ENCODE data around the gene UGT1A10.
"Not testable (repeated sequence)": the region's sequence is repeated elsewhere in the genome, so short reads cannot be mapped to it uniquely, and the experiment has no call there.

The UGT1A10 gene

DNA sequence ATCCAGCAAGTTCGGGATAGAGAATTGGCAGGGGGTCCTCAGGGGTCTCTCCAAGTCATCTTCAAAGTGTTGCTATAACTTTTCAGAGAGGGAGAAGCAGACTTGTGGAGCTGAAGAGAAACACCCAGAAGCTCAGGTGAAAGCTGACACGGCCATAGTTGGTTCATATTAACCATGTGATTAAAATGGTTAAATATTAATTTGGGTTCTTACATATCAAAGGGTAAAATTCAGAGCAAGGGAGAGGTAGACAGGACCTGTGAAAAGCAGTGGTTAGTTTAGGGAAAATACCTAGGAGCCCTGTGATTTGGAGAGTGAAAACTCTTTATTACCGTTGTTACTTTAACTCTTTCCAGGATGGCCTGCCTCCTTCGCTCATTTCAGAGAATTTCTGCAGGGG is 56.4 kb downstream of the UGT1A10 start, which contains the start of gene UGT1A6:
TSS of gene UGT1A6 (plus strand) at position 243 of the 400 bp plus-strand sequence. CDS start at position 358, 115 bp downstream.
- no peak for DNase-seq (ENCODE audit: low read depth)

DNA sequence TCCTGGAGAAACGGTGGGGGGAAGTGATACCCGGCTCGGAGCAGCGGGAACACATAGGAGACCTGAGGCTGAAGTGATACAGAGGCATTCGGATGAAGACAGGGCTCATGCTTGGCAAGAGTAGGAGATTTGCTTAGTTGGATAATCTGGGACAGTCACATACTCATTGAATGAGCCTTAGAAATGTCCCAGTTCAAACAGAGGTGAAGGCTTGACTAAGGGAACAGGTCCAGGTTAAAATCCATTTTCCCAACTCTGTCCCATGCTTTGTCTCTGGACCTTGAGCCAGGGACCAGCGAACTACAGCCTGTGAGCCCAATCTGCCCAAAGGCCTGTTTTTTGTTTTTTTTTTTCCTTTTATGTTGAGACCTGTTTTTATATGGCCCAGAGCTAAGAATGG is 57.7 kb downstream of the UGT1A10 start:
- no peak for DNase-seq (ENCODE audit: low read depth)

DNA sequence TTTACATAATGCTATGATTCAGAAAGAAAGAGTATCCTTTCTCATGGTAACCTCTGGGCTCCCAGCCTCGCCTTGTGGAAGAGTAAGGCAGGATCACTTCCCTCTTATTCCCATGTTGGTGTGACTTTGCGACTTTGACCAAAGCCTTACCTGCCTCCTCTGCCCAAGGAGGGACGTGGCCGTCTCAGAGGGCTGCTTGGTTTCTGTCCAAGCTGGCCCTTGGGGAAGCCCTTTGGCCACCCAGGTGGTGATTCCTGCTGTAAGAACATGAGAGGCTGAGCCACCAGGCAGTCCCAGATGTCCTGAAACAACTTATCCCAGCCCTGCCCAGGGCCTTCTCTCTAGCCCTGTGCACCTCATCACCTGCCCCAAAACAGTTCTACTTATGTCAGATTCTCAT is 62.5 kb downstream of the UGT1A10 start:
- DNase-seq (ENCODE audit: low read depth) = no peak

DNA sequence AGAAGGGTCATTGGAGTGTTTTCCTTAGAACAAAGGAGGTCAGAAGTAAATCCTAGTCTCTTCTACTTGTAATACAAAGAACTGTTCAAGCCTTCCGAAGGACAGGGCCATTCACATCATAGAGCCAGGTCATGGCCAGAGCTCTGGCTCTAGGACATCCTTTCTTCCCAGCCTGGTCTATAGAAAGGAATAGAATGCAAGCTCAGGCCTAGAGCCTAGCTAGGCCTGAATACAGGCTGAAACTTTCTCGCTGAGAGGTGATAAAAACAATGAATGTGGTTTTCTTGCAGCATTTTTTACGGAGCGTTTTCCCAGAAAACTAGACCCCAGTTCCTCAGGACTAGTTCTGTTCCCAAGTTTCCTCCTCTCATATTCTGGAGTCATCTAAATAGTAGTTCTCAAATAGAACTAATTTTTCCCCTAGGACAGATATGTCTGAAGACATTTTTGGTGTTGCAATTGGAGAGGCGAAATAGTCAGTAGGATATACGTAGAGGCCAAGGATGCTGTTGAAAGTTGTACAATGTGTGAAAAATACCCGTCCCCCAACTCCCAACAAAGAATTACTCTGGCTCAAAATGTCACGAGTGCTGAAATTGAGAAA is 63.3 kb downstream of the UGT1A10 start:
- no peak for DNase-seq (ENCODE audit: low read depth)

DNA sequence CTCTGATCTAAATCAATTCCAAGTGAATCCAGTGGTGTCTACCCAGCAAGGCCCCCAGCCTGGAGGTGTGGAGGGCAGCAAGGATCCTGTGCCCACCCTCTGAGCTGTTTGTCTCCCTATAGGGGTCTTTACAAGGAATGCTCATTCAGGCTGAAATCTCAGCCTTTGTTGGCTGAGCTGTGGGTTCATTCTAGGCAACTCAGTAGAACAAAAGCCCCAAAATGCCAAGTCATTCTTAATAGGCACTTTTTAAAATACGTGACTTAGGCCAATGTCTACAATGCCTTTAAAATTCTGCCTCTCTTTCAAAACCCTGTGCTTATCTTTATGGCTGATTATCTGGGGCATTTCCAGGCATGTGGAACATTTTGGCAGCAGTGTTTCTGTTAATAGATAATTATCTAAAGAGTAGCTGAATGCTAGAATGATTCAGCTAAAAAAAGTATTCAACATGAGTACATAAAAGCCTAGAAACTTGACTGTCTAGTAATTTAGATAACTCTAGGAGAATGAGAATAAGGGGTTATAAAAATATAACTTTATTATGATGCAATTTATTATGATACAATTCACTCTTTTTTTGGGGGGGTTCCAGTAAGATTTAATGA is 63.9 kb downstream of the UGT1A10 start:
- no peak for DNase-seq (ENCODE audit: low read depth)

DNA sequence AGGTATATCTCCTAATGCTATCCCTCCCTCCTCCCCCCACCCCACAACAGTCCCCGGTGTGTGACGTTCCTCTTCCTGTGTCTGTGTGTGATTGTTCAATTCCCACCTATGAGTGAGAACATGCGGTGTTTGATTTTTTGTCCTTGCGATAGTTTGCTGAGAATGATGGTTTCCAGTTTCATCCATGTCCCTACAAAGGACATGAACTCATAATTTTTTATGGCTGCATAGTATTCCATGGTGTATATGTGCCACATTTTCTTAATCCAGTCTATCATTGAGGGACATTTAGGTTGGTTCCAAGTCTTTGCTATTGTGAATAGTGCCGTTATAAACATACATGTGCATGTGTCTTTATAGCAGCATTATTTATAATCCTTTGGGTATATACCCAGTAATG is 64.6 kb downstream of the UGT1A10 start:
- DNase-seq (ENCODE audit: low read depth) = not testable (repeated sequence)

DNA sequence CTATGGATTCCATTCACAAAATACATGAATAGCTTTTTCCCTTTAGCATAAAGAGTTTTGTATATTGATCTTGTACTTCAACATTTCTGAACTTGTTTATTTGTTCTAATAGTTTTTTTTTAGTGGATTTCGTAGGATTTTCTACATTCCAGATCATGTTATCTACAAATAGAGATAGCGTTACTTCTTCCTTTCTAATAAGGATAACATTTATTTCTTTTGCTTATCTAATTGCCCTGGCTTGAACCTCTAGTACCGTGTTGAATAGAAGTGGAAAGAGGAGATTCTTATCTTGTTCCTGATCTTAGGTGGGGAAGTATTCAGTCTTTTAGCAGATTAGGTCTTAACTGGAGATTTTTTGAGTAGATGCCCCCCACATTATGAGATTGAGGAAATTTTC is 66.0 kb downstream of the UGT1A10 start:
- no peak for DNase-seq (ENCODE audit: low read depth)

DNA sequence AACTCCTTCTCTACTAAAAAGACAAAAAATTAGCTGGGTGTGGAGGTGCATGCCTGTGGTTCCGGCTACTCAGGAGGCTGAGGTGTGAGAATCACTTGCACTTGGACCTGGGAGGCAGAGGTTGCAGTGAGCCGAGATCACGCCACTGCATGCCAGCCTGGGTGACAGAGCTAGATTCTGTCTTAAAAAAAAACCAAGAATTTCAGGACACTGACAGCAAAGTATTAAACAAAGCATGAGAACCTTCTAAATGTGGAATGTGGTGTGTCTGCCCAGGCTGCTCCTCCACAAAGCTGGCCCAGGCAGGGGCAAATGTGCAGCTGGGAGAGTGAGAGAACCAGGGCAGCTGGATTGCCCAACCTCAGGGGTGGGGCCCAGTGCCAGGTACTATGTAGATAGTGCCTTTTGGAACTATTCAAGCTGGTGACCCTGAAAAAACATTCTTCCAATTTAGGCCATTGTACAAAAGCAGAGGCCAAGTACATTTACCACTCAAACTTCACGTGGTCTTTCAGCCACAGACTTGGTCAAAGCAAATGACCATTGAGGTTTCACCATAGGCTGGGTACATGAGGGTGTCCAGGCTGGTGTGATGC is 69.8 kb downstream of the UGT1A10 start:
- DNase-seq (ENCODE audit: low read depth) = no peak

DNA sequence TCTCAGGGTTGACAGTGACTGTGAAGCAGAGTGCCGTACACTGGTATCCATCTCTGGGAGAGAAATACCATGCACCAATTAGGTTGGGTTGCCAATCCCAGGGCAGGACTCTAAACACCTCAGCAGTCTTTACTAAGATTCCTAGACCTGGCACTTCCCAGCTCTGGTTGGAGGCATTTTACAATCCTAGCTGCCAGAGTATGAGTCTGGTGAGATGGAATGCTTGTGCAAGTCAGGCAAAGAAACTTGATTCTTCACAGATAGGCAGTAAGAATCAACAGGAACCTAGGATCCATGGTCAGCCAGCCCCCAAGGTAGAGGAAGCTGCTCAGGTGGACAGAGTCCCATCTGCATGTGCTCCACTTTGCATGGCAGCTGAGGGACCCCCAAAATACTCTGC is 70.5 kb downstream of the UGT1A10 start:
- no peak for DNase-seq (ENCODE audit: low read depth)

DNA sequence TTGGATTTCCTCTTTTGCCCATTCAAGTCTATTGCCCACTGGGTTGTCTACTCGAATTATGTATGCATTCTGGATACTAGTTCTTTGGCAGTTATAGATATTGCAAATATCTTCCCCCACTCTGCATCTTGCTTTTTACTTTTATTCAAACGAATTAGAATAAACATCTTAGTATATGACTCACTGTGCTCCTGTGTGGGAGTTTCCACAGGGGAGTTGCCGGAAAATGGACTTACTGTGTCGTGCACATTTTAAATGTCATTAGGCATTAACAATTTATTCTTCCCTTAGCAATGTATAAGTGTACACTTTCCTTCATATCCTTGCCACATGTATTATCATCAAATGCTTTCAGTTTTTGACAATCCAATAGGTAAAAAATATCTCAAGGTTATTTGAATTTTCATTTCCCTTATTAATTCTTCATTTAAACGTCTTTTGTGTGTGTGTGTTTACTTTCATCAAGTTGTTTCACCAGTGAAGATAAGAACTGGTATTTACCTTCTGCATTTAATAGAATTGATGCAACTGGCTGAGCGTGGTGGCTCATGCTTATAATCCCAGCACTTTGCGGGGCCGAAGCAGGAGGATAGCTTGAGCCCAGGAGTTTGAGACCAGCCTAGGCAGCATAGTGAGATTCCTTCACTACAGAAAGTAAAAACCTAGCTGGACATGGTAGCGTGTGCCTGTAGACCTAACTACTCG is 71.8 kb downstream of the UGT1A10 start:
- DNase-seq (ENCODE audit: low read depth) = no peak

DNA sequence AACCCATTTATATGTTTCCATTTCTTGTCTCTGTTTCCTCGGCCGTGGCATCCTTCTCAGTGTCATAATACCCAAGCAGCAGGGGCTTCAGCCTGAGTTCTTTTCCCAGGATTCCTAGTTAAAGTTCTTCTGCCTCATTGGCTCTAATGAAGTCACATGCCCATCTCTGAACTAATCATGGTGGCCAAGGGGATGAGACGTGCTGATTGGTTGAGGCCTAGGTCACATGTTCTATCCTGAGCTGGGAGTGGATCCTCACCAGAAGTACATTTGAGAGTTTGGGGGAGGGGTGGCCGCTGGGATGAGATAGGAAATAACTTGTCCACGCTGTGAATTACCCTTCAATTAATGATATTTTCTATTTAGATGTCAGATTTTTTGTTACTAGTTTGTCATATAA is 72.7 kb downstream of the UGT1A10 start:
- no peak for DNase-seq (ENCODE audit: low read depth)

DNA sequence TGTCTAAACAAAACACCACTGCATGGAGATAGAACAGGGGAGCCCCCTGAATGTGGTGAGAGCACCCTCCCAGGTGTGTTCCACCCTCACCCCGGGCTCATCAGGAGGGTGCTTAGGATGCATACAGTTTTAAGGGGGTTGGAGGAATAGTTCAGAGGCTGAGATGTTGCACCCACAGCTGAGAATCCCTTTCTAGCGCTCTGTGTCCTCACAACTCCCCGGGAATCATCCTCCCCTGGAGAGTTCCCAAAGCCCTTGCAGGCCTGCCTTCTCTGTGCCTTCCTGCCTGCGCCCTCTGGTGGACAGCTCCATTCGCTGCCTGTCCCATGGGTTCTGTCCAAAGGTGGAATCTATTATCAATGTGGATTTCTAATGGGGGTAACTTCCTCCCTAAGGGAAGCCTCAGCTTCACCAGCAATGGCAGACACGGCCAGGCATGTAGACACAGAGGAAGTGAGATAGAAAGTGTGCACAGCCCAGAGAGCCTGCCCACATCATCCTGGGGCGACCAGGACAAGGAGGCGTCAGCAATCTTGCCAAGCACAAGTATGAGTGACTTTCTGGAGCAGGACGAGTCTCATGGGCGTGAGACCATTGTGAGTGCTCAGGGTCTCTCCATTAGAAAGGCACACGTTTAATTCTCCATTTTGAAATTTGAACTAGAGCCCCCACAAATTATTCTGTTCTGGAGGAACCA is 75.2 kb downstream of the UGT1A10 start:
- peak; percentile 40 for DNase-seq (ENCODE audit: low read depth)

DNA sequence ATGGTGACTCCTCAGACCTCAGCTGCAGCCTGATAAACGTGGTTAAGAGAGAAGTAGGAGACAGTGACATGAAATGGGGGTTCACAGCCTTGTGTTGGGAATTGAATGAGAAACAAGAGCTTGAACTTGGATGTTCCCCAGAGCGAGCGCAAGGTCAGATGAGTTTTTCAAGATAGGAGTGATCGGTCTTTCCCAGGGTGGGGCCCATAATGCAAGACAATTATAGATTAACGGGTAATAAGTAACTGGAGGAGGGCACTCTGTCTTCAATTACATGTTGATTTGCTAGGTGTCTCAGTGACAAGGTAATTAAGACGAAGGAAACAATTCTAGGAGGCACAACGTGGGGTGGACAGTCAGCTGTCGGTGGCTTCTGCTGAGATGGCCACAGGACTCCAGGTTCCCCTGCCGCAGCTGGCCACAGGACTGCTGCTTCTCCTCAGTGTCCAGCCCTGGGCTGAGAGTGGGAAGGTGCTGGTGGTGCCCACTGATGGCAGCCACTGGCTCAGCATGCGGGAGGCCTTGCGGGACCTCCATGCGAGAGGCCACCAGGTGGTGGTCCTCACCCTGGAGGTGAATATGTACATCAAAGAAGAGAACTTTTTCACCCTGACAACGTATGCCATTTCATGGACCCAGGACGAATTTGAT is 76.5 kb downstream of the UGT1A10 start, which contains the start of gene UGT1A5:
TSS of gene UGT1A5 (plus strand) at position 297 of the 651 bp plus-strand sequence. CDS start at position 382, 85 bp downstream.
- DNase-seq (ENCODE audit: low read depth) = no peak

DNA sequence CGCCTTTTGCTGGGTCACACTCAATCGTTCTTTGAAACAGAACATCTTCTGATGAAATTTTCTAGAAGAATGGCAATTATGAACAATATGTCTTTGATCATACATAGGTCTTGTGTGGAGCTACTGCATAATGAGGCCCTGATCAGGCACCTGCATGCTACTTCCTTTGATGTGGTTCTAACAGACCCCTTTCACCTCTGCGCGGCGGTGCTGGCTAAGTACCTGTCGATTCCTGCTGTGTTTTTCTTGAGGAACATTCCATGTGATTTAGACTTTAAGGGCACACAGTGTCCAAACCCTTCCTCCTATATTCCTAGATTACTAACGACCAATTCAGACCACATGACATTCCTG is 77.0 kb downstream of the UGT1A10 start:
- DNase-seq (ENCODE audit: low read depth) = no peak

DNA sequence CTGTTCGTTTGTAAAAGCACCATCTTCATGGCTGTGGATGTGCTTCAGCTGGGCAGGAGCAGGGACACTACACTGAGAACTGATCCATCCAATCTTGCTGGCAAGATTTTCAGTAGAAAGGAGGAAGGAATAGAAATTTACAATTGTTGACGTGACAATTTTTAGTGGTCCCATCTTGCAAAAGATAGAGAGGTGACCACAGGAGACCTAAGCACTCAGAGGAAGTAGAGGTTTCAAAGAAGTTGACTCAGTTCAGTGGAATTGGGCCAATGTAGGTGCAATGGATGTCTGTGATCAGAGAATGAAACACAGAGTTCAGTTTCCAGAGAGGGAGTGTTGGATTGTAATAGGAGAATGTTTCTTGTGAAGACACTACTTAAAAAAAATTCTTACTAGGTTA is 77.9 kb downstream of the UGT1A10 start:
- DNase-seq (ENCODE audit: low read depth) = no peak

DNA sequence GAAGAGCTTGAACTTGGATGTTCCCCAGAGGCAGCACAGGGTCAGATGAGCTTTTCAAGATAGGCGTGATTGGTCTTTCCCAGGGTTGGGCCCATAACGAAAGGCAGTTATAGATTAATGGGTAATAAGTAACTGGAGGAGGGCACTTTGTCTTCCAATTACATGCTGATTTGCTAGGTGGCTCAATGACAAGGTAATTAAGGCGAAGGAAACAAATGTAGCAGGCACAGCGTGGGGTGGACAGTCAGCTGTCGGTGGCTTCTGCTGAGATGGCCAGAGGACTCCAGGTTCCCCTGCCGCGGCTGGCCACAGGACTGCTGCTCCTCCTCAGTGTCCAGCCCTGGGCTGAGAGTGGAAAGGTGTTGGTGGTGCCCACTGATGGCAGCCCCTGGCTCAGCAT is 82.3 kb downstream of the UGT1A10 start, which contains the start of gene UGT1A4:
TSS of gene UGT1A4 (plus strand) at position 185 of the 400 bp plus-strand sequence. CDS start at position 270, 85 bp downstream.
- no peak for DNase-seq (ENCODE audit: low read depth)

DNA sequence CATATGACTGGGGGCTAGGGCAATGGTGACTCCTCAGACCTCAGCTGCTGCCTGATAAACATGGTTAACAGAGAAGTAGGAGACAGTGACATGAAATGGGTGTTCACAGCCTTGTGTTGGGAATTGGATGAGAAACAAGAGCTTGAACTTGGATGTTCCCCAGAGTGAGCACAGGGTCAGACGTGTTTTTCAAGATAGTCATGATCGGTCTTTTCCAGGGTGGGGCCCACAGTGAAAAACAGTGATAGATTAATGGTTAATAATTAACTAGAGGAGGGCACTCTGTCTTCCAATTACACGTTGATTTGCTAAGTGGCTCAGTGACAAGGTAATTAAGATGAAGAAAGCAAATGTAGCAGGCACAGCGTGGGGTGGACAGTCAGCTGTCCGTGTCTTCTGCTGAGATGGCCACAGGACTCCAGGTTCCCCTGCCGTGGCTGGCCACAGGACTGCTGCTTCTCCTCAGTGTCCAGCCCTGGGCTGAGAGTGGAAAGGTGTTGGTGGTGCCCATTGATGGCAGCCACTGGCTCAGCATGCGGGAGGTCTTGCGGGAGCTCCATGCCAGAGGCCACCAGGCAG is 92.6 kb downstream of the UGT1A10 start, which contains the start of gene UGT1A3:
TSS of gene UGT1A3 (plus strand) at position 320 of the 579 bp plus-strand sequence. CDS start at position 405, 85 bp downstream.
- no peak for DNase-seq (ENCODE audit: low read depth)

DNA sequence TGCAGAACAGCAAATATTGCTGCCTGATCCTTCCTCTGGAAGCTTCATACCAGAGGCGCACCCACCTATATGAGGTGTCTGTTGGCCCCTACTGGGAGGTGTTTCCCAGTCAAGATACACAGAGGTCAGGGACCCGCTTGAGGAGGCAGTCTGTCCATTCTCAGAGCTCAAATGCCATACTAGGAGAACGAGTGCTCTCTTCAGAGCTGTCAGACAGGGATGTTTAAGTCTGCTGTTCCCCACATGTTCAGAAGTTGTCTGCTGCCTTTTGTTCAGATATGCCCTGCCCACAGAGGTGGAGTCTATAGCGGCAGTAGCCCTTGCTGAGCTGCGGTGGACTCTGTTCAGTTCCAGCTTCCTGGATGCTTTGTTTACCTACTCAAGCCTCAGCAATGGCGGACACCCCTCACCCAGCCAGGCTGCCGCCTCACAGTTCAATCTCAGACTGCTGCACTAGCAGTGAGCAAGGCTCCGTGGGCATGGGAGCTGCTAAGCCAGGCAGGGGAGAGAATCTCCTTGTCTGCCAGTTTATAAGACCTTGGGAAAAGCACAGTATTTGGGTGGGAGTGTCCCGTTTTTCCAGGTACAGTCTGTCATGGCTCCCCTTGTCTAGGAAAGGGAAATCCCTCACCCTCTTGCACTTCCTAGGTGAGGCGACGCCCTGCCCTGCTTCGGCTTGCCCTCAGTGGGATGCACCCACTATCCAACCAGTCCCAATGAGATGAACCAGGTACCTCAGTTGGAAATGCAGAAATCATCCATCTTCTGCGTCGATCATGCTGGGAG is 100.8 kb downstream of the UGT1A10 start:
- DNase-seq (ENCODE audit: low read depth) = not testable (repeated sequence)

DNA sequence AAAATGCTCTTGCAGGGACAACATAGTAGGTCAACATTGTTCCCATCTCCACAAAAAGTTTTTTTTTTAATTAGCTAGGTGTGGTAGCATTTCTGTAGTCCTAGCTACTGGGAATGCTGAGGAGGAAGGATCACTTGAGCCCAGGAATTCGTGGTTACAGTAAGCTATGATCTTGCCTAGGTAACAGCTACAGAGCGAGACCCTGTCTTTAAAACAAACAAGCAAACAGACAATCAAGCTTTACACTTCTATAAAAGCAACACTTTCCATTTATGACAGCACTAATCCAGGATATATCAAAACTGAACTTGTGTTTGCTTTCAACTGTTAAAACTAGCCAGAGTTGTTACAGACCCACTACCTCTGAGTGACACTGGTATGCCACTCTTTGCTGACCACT is 104.6 kb downstream of the UGT1A10 start:
- no peak for DNase-seq (ENCODE audit: low read depth)
